ENCODE measurements around the gene CDHR3. TPM values are rescaled to one million over a fixed set of nuclear protein-coding genes. Genes with fewer than 3 reads are reported as not detected.

CDHR3 gene
- total RNA-seq, 1 experiment from 2014 or later: 19.1 TPM

- no peaks in the 10 kb centered on the region; the same call in none of the 2 replicates for H3K27me3 Mint-ChIP-seq (ENCODE audit: low read depth)
- H3K4me3 Mint-ChIP-seq: no peak overlapping the region
These were observed 85.6 kb downstream of the CDHR3 start for GRCh38 chr7:106048706-106049020.

GRCh38 chr7:106049139-106049752, 86.2 kb downstream of the CDHR3 start:
- ChIA-PET POLR2A (no interaction called here), CTCF (interaction anchor here (1.0 to 2.8 kb wide), 11 partner anchors 19 to 392 kb away, joined by 3 to 14 read pairs (median 4); no protein-coding TSS in a partner anchor)
- no peaks in the 10 kb centered on the region; the same call in none of the 2 replicates for H3K27me3 Mint-ChIP-seq (ENCODE audit: low read depth)
- ATAC-seq (no peak), DNase-seq (ENCODE audit: low spot score) (no peak)
- TF ChIP-seq NFATC4 (CRISPR knock-in tag; IDR thresholded peaks at IDR 0.05): no peak
- TF ChIP-seq, protein P1, sequence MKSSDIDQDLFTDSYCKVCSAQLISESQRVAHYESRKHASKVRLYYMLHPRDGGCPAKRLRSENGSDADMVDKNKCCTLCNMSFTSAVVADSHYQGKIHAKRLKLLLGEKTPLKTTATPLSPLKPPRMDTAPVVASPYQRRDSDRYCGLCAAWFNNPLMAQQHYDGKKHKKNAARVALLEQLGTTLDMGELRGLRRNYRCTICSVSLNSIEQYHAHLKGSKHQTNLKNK (CRISPR knock-in tag; IDR thresholded peaks at IDR 0.05): no peak
- TF ChIP-seq EMX1 (CRISPR knock-in tag; IDR thresholded peaks at IDR 0.05): no peak
- TF ChIP-seq, protein P2, sequence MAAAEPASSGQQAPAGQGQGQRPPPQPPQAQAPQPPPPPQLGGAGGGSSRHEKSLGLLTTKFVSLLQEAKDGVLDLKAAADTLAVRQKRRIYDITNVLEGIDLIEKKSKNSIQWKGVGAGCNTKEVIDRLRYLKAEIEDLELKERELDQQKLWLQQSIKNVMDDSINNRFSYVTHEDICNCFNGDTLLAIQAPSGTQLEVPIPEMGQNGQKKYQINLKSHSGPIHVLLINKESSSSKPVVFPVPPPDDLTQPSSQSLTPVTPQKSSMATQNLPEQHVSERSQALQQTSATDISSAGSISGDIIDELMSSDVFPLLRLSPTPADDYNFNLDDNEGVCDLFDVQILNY (CRISPR knock-in tag; IDR thresholded peaks at IDR 0.05): no peak
- no peak for TF ChIP-seq ZNF138 (CRISPR knock-in tag; conservative IDR thresholded peaks at IDR 0.05)
- TF ChIP-seq, protein P3, sequence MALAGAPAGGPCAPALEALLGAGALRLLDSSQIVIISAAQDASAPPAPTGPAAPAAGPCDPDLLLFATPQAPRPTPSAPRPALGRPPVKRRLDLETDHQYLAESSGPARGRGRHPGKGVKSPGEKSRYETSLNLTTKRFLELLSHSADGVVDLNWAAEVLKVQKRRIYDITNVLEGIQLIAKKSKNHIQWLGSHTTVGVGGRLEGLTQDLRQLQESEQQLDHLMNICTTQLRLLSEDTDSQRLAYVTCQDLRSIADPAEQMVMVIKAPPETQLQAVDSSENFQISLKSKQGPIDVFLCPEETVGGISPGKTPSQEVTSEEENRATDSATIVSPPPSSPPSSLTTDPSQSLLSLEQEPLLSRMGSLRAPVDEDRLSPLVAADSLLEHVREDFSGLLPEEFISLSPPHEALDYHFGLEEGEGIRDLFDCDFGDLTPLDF (CRISPR knock-in tag; IDR thresholded peaks at IDR 0.05): no peak
- no peak for TF ChIP-seq PREB (CRISPR knock-in tag; IDR thresholded peaks at IDR 0.05; ENCODE audit: borderline replicate concordance)
- no peak for TF ChIP-seq RORB (CRISPR knock-in tag; IDR thresholded peaks at IDR 0.05)
- no peak for TF ChIP-seq MXD4 (CRISPR knock-in tag; IDR thresholded peaks at IDR 0.05; ENCODE audit: borderline replicate concordance)
- no peak for TF ChIP-seq ZNF121 (CRISPR knock-in tag; IDR thresholded peaks at IDR 0.05)
- TF ChIP-seq NFE2L1 (CRISPR knock-in tag; IDR thresholded peaks at IDR 0.05): no peak
- TF ChIP-seq ZNF671 (CRISPR knock-in tag; IDR thresholded peaks at IDR 0.05): no peak
- TF ChIP-seq, protein P4, sequence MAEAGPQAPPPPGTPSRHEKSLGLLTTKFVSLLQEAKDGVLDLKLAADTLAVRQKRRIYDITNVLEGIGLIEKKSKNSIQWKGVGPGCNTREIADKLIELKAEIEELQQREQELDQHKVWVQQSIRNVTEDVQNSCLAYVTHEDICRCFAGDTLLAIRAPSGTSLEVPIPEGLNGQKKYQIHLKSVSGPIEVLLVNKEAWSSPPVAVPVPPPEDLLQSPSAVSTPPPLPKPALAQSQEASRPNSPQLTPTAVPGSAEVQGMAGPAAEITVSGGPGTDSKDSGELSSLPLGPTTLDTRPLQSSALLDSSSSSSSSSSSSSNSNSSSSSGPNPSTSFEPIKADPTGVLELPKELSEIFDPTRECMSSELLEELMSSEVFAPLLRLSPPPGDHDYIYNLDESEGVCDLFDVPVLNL (CRISPR knock-in tag; IDR thresholded peaks at IDR 0.05; ENCODE audit: borderline replicate concordance, low read depth): no peak
- TF ChIP-seq IRF2 (CRISPR knock-in tag; IDR thresholded peaks at IDR 0.05; ENCODE audit: borderline replicate concordance, low read depth): no peak
- no peak overlapping the region for H3K4me3 Mint-ChIP-seq
- peaks cover 11% of the 10 kb centered on the region for H3K9me3 Mint-ChIP-seq
- no peak overlapping the region for H3K27ac Mint-ChIP-seq
- peaks cover 4% of the 10 kb centered on the region for H3K4me1 Mint-ChIP-seq
- H3K36me3 Mint-ChIP-seq: peaks cover 4% of the 10 kb centered on the region; the same call in 1 of the 2 replicates

More at GRCh38 chr7:106048706-106049020, 85.6 kb downstream of the CDHR3 start:
- Mint-ChIP-seq H3K9me3 (peaks cover 11% of the 10 kb centered on the region), H3K4me1 (peaks cover 4% of the 10 kb centered on the region), H3K27ac (no peak overlapping the region), H3K36me3 (peaks cover 4% of the 10 kb centered on the region; the same call in 1 of the 2 replicates)
- CTCF ChIA-PET: interaction anchor here (1.0 to 2.8 kb wide), 2 partner anchors 119 to 392 kb away, joined by 3 to 10 read pairs; no protein-coding TSS in a partner anchor
- no peak for ATAC-seq
- TF ChIP-seq, protein P1 (CRISPR knock-in tag; IDR thresholded peaks at IDR 0.05): no peak
- no peak for TF ChIP-seq ZNF219 (CRISPR knock-in tag; IDR thresholded peaks at IDR 0.05; ENCODE audit: borderline replicate concordance)
- DNase-seq (ENCODE audit: low spot score): no peak
- POLR2A ChIA-PET: no interaction called here
